Astrocyte of the spinal cord (primary cell): ENCODE measurements around the gene ZNF32.

Experiments used
- DNase-seq: peaks from one replicate; pipeline ENCODE4 v3.0.0; 2011; ENCODE audit warnings: low read depth, low spot score
- H3K4me3 ChIP-seq: 2 replicates; pipeline ENCODE4 v1.5.1; 2011; ENCODE audit warnings: low read depth, mild to moderate bottlenecking, low read length, moderate library complexity
- in situ Hi-C: cut with HindIII; loops from 2 replicates; pipeline ENCODE4 v1.10.0; 2017; ENCODE audit warnings: low sequenced_read_pairs
- TF ChIP-seq, protein P1 (sequence below): IDR thresholded peaks from 2 replicates; pipeline ENCODE4 v1.5.1; 2012; ENCODE audit warnings: low read depth, mild to moderate bottlenecking, low read length, inconsistent platforms

Gene ZNF32

DNA sequence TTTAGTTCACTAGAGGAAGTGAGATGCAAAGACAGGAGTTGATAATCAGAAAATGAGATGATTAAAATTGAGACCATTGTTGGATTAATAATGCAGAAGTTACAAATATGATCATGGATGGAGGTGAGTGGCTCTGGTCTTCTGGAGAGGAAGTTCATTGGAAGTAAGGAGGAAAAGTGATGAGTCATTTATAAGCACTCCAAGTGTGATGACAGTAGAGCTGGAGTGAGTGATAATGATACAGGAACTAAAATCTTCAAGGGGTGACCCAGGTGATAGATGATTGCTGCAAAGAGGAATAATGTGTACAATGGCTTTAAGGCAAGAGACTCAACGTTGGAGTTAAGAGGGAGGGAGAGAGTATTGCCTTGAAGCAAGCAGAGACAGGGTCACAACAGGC, 20.7 kb downstream of the ZNF32 start:
- DNase-seq = no peak
- TF ChIP-seq, protein P1, sequence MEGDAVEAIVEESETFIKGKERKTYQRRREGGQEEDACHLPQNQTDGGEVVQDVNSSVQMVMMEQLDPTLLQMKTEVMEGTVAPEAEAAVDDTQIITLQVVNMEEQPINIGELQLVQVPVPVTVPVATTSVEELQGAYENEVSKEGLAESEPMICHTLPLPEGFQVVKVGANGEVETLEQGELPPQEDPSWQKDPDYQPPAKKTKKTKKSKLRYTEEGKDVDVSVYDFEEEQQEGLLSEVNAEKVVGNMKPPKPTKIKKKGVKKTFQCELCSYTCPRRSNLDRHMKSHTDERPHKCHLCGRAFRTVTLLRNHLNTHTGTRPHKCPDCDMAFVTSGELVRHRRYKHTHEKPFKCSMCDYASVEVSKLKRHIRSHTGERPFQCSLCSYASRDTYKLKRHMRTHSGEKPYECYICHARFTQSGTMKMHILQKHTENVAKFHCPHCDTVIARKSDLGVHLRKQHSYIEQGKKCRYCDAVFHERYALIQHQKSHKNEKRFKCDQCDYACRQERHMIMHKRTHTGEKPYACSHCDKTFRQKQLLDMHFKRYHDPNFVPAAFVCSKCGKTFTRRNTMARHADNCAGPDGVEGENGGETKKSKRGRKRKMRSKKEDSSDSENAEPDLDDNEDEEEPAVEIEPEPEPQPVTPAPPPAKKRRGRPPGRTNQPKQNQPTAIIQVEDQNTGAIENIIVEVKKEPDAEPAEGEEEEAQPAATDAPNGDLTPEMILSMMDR = no peak
- H3K4me3 ChIP-seq = no peak overlapping the region
- in situ Hi-C loops = no loop called here

DNA sequence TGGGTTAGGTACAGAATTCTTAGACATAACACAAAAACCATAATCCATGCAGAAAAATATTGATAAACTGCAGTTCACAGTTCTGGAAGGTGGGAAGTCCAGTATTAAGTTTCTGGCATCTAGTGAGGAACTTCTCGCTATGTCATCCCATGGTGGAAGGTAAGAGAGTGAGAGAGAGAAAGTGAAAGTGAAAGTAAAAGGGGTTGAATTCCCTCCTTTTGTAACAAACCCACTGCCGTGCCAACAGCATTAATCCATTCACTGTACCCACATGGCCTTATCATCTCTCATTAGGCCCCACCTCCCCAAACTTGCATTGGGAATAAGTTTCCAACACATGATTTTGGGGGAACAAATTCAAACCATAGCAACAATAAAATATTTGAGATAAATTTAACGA, 25.3 kb downstream of the ZNF32 start:
- peak; percentile 40 for DNase-seq
- in situ Hi-C loops = no loop called here
- TF ChIP-seq, protein P1 = no peak
- no peak overlapping the region for H3K4me3 ChIP-seq

DNA sequence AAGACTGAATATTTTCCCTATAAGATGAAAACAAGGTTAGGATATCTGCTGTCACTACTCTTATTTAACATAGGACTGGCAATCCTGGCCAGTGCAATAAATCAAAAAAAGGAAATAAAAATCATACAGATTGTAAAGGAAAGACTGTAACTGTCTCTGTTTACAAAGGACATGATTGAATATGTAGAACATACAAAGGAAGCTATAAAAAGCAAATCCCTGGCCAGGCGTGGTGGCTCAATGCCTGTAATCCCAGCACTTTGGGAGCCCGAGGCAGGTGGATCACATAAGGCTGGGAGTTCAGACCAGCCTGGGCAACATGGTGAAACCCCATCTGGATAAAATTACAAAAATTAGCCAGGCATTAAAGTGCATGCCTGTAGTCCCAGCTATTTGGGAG, 26.6 kb downstream of the ZNF32 start:
- no peak for DNase-seq
- TF ChIP-seq, protein P1 = no peak
- in situ Hi-C loops = no loop called here
- H3K4me3 ChIP-seq = no peak overlapping the region

DNA sequence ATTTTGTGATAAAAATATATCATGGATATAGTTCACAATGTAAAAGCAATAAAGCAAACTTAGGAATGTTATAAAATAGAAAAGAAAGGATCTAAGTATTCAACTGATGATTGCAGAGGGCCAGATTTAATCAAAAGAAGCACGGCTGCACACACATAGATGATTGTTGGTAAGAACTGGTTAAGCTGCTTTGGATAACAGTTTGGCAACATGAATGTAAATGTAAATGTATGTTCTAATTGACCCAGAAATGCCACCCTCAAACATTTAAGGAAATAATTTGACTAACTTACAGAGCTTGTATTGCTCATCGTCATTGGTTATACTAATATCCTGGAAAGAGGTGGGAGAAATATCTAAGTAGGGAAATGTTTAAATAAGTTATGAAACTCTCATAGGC, 29.3 kb downstream of the ZNF32 start:
- in situ Hi-C loops = no loop called here
- DNase-seq = no peak
- TF ChIP-seq, protein P1 = no peak
- no peak overlapping the region for H3K4me3 ChIP-seq

DNA sequence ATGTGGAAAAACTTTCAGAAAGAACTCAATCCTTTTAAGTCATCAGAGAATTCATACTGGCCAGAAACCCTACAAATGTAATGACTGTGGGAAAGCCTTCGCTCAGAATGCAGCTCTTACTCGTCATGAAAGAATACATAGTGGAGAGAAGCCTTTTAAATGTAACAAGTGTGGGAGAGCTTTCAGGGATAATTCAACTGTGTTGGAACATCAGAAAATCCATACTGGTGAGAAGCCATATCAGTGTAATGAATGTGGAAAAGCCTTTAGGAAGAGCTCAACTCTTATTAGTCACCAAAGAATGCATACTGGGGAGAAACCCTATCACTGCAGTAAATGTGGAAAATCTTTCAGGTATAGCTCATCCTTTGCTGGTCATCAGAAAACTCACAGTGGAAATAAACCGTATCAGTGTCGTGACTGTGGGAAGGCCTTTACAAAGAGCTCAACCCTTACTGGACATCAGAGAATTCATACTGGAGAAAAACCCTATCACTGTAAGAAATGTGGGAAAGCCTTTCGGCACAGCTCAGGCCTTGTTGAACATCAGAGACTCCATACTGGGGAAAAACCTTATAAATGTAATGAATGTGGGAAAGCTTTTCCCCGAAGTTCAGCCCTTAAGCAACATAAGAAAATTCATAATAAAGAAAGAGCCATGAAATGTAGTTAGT, 31.8 kb downstream of the ZNF32 start:
- H3K4me3 ChIP-seq = no peak overlapping the region
- in situ Hi-C loops = no loop called here
- DNase-seq = no peak
- TF ChIP-seq, protein P1 = no peak

DNA sequence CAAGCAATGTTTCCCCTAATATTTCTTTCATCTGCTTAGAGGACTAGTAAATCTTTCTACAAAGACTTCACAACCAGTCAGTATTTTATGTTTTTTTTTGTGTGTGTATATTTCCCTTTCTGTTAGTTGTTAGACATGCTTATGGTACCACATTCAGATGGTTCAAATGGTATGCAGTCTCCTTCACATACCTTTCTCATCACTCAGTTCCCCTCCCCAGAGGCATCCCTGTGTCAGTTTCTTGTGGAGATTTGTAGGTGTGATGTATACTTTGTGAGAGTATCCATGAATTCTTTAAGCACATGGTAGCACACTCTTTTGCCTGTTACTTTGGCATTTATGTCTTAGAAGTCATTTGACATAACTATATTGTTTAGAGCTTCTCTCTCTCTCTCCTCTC, 38.0 kb downstream of the ZNF32 start:
- no peak overlapping the region for H3K4me3 ChIP-seq
- TF ChIP-seq, protein P1 = no peak
- peak; percentile 38 for DNase-seq
- in situ Hi-C loops = no loop called here
